GM06990 (cell line): ENCODE data around the gene RALGPS1.

Source experiments
- DNase-seq: peaks from one replicate; pipeline ENCODE4 v3.0.0-alpha.2; 2011; ENCODE audit not compliant: insufficient read length; ENCODE audit errors: extremely low read depth
- H3K27me3 ChIP-seq: replicated peaks from 2 replicates; pipeline ENCODE4 v1.6.0; 2011; ENCODE audit warnings: low read length; ENCODE audit not compliant: control insufficient read depth, insufficient read depth
- H3K36me3 ChIP-seq: 2 replicates; pipeline ENCODE4 v1.5.1; 2011; ENCODE audit warnings: low read length; ENCODE audit not compliant: control insufficient read depth, insufficient read depth
- H3K4me3 ChIP-seq: replicated peaks from 2 replicates; pipeline ENCODE4 v1.5.1; 2011; ENCODE audit warnings: low read depth, mild to moderate bottlenecking, control low read depth, low read length
- CTCF ChIP-seq: IDR thresholded peaks from 2 replicates; pipeline ENCODE4 v1.5.1; 2011; ENCODE audit warnings: low read length, control low read depth, mild to moderate bottlenecking, inconsistent platforms; ENCODE audit not compliant: insufficient read depth, poor library complexity, severe bottlenecking

Gene RALGPS1

GRCh38 chr9:127109212-127109711 lies 194.7 kb downstream of the RALGPS1 start:
- TF ChIP-seq CTCF: no peak
- no peaks in the 10 kb centered on the region for H3K27me3 ChIP-seq
- no peak overlapping the region for H3K4me3 ChIP-seq
- DNase-seq: no peak
- H3K36me3 ChIP-seq: no peaks in the 10 kb centered on the region

- no peak for DNase-seq
- Histone ChIP-seq H3K36me3 (no peaks in the 10 kb centered on the region), H3K4me3 (no peak overlapping the region), H3K27me3 (no peaks in the 10 kb centered on the region)
- no peak for TF ChIP-seq CTCF
Observed at GRCh38 chr9:127112056-127112455, 197.5 kb downstream of the RALGPS1 start.

- H3K4me3 ChIP-seq: no peak overlapping the region
- H3K27me3 ChIP-seq: no peaks in the 10 kb centered on the region
- DNase-seq: no peak
- no peak for TF ChIP-seq CTCF
- no peaks in the 10 kb centered on the region for H3K36me3 ChIP-seq
Observed at GRCh38 chr9:127112735-127113161, 198.2 kb downstream of the RALGPS1 start.

GRCh38 chr9:127113191-127113972 lies 198.8 kb downstream of the RALGPS1 start:
- DNase-seq: no peak
- no peak for TF ChIP-seq CTCF
- H3K27me3 ChIP-seq: no peaks in the 10 kb centered on the region
- H3K36me3 ChIP-seq: no peaks in the 10 kb centered on the region
- no peak overlapping the region for H3K4me3 ChIP-seq

- TF ChIP-seq CTCF: no peak
- no peaks in the 10 kb centered on the region for H3K27me3 ChIP-seq
- H3K36me3 ChIP-seq: no peaks in the 10 kb centered on the region
- H3K4me3 ChIP-seq: no peak overlapping the region
- no peak for DNase-seq
Observed at GRCh38 chr9:127114606-127115005, 200.0 kb downstream of the RALGPS1 start.
